ENCODE measurements around the gene HOXC11. TPM values are rescaled to one million over a fixed set of nuclear protein-coding genes. Genes with fewer than 3 reads are reported as not detected.

The HOXC11 gene
- total and polyA plus RNA-seq, 10 of the 15 experiments (the other 5 are each of a cell fraction or from before 2014, with no cell fraction given): not detected

DNA sequence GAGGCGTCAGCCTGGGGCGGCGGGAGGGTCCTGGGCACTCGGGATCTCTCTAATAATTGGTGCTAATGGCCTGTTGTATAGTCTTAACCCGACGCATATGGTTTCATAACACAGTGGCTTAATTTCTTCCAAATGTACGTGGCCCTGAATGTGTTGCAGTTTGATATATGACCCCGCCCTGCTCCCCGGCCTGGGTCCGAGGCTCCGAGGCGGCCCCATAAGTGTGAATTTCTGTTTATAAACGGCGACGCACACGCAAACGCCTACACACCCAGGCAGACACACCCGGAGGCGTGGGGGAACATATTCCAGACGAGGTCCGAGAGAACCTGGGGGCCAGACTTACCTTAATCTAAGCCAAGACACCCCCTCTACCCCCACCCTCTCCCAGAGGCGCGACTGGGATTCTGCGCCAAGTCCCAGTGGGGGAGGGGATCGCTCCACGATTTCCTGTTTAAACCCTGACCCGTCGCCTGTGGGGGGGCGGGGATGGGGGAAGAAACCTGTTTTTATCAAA, 45.6 kb downstream of the HOXC11 start (continued):
- TF ChIP-seq, protein P1, sequence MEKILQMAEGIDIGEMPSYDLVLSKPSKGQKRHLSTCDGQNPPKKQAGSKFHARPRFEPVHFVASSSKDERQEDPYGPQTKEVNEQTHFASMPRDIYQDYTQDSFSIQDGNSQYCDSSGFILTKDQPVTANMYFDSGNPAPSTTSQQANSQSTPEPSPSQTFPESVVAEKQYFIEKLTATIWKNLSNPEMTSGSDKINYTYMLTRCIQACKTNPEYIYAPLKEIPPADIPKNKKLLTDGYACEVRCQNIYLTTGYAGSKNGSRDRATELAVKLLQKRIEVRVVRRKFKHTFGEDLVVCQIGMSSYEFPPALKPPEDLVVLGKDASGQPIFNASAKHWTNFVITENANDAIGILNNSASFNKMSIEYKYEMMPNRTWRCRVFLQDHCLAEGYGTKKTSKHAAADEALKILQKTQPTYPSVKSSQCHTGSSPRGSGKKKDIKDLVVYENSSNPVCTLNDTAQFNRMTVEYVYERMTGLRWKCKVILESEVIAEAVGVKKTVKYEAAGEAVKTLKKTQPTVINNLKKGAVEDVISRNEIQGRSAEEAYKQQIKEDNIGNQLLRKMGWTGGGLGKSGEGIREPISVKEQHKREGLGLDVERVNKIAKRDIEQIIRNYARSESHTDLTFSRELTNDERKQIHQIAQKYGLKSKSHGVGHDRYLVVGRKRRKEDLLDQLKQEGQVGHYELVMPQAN (conservative IDR thresholded peaks at IDR 0.05): no peak
- TF ChIP-seq YBX1 (IDR thresholded peaks at IDR 0.05) (no peak), MTA2 (IDR thresholded peaks at IDR 0.05; ENCODE audit: low read depth) (no peak), TAF1 (IDR thresholded peaks at IDR 0.05; ENCODE audit: borderline replicate concordance, low read depth, low read length) (no peak), RAD51 (IDR thresholded peaks at IDR 0.05) (no peak), ZNF274 (IDR thresholded peaks at IDR 0.05; ENCODE audit: insufficient read depth, insufficient read length) (no peak)
- TF ChIP-seq, protein P2, sequence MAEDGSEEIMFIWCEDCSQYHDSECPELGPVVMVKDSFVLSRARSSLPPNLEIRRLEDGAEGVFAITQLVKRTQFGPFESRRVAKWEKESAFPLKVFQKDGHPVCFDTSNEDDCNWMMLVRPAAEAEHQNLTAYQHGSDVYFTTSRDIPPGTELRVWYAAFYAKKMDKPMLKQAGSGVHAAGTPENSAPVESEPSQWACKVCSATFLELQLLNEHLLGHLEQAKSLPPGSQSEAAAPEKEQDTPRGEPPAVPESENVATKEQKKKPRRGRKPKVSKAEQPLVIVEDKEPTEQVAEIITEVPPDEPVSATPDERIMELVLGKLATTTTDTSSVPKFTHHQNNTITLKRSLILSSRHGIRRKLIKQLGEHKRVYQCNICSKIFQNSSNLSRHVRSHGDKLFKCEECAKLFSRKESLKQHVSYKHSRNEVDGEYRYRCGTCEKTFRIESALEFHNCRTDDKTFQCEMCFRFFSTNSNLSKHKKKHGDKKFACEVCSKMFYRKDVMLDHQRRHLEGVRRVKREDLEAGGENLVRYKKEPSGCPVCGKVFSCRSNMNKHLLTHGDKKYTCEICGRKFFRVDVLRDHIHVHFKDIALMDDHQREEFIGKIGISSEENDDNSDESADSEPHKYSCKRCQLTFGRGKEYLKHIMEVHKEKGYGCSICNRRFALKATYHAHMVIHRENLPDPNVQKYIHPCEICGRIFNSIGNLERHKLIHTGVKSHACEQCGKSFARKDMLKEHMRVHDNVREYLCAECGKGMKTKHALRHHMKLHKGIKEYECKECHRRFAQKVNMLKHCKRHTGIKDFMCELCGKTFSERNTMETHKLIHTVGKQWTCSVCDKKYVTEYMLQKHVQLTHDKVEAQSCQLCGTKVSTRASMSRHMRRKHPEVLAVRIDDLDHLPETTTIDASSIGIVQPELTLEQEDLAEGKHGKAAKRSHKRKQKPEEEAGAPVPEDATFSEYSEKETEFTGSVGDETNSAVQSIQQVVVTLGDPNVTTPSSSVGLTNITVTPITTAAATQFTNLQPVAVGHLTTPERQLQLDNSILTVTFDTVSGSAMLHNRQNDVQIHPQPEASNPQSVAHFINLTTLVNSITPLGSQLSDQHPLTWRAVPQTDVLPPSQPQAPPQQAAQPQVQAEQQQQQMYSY (CRISPR knock-in tag; IDR thresholded peaks at IDR 0.05): no peak

Data from GM12878 (cell line).